ENCODE measurements around the gene SATB1. TPM values are rescaled to one million over a fixed set of nuclear protein-coding genes. Genes with fewer than 3 reads are reported as not detected.

The SATB1 gene
- total RNA-seq, 1 experiment from 2014 or later: 15.6 TPM

DNA sequence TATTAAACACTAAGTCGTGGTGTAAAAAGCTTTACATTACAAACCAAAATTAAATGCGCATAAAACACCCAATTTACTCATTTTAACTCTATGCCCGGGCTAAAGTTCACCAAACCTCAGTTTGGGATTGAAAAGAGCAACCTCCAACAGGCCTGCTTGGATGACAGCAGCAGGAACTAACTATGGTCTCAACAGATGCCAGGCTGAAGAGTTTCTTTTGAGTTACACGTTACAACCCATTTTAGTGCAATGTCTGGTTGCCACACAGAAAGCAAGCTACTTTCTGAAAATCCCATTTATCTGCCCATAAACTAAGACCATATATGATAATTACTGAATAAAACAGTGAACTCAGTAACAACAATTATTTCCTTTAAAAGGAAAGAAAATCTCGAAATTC is 2.2 kb downstream of the SATB1 start:
- DNase-seq (no peak), ATAC-seq (no peak)
- Histone ChIP-seq H2AFZ (ENCODE audit: low read length) (peak overlapping the region; percentile 91), H3K27ac (ENCODE audit: low read length) (no peak overlapping the region), H4K20me1 (ENCODE audit: low read length) (no peaks in the 10 kb centered on the region), H3K4me3 (ENCODE audit: low read length) (peak overlapping the region; percentile 85), H3K9me3 (ENCODE audit: low read length) (no peaks in the 10 kb centered on the region), H3K79me2 (ENCODE audit: low read length) (no peaks in the 10 kb centered on the region; the same call in 1 of the 2 replicates), H3K27me3 (ENCODE audit: low read length) (no peaks in the 10 kb centered on the region), H3K36me3 (ENCODE audit: low read depth, low read length) (no peaks in the 10 kb centered on the region), H3K4me2 (ENCODE audit: low read length) (peak overlapping the region; percentile 98), H3K9ac (ENCODE audit: low read length) (no peak overlapping the region), H3K4me1 (ENCODE audit: insufficient read depth, low read length) (peaks cover 23% of the 10 kb centered on the region), H3F3A (ENCODE audit: low read length, unreplicated experiment) (no peaks in the 10 kb centered on the region), H3K9me2 (replicated peaks; ENCODE audit: low read length) (no peaks in the 10 kb centered on the region)
- intact Hi-C loops (cut with micrococcal nuclease): loop anchor here (1.0 to 5.0 kb wide), 3 partner anchors 23 to 335 kb away; no protein-coding TSS in a partner anchor
- TF ChIP-seq, protein P1, sequence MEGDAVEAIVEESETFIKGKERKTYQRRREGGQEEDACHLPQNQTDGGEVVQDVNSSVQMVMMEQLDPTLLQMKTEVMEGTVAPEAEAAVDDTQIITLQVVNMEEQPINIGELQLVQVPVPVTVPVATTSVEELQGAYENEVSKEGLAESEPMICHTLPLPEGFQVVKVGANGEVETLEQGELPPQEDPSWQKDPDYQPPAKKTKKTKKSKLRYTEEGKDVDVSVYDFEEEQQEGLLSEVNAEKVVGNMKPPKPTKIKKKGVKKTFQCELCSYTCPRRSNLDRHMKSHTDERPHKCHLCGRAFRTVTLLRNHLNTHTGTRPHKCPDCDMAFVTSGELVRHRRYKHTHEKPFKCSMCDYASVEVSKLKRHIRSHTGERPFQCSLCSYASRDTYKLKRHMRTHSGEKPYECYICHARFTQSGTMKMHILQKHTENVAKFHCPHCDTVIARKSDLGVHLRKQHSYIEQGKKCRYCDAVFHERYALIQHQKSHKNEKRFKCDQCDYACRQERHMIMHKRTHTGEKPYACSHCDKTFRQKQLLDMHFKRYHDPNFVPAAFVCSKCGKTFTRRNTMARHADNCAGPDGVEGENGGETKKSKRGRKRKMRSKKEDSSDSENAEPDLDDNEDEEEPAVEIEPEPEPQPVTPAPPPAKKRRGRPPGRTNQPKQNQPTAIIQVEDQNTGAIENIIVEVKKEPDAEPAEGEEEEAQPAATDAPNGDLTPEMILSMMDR (conservative IDR thresholded peaks at IDR 0.05; ENCODE audit: low read depth, low read length): no peak
- no peak for TF ChIP-seq EZH2phosphoT487 (IDR thresholded peaks at IDR 0.05; ENCODE audit: borderline replicate concordance, low read length)
- TF ChIP-seq EZH2 (IDR thresholded peaks at IDR 0.05; ENCODE audit: low read length, unreplicated experiment): no peak
- no TSS peak for BruUV-seq (replicated peaks)
- POLR2A ChIA-PET (ENCODE audit: unreplicated experiment): interaction anchor here (0.6 kb wide), 1 partner anchor 1427 kb away, joined by 3 read pairs; no protein-coding TSS in a partner anchor
- CTCF ChIA-PET: no interaction called here

DNA sequence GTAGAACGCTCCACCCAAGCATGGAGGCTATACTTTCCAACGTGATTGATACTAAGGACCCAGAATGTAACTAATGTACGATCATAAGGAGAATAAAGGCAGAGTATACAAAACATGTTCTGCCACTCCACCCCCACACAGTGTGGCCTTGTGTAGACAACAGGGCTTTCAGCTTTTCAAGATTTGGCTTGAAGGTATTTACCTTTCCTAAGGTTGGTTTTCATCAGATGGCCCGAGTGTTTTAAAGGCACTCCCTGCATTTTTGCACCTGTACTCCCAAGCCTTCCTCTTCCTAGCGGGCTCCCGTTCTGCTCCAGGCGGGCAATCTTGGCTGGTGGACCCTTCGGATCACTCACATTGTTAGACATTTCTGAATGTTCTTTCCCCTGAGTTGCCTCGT is 4.6 kb downstream of the SATB1 start:
- Histone ChIP-seq H2AFZ (ENCODE audit: low read length) (no peak overlapping the region), H3K36me3 (ENCODE audit: low read depth, low read length) (no peaks in the 10 kb centered on the region), H3K9ac (ENCODE audit: low read length) (no peak overlapping the region), H3K9me3 (ENCODE audit: low read length) (no peaks in the 10 kb centered on the region), H3K4me2 (ENCODE audit: low read length) (no peak overlapping the region), H4K20me1 (ENCODE audit: low read length) (no peaks in the 10 kb centered on the region), H3K79me2 (ENCODE audit: low read length) (no peaks in the 10 kb centered on the region; the same call in 1 of the 2 replicates), H3K4me1 (ENCODE audit: insufficient read depth, low read length) (peaks cover 19% of the 10 kb centered on the region), H3K27me3 (ENCODE audit: low read length) (no peaks in the 10 kb centered on the region), H3K9me2 (replicated peaks; ENCODE audit: low read length) (no peaks in the 10 kb centered on the region), H3K4me3 (ENCODE audit: low read length) (no peak overlapping the region), H3F3A (ENCODE audit: low read length, unreplicated experiment) (no peaks in the 10 kb centered on the region), H3K27ac (ENCODE audit: low read length) (no peak overlapping the region)
- intact Hi-C loops (cut with micrococcal nuclease): loop anchor here (5.0 kb wide), 1 partner anchor 183 kb away; no protein-coding TSS in a partner anchor
- no peak for DNase-seq
- no peak for ATAC-seq
- no peak for TF ChIP-seq EZH2phosphoT487 (IDR thresholded peaks at IDR 0.05; ENCODE audit: borderline replicate concordance, low read length)
- no peak for TF ChIP-seq EZH2 (IDR thresholded peaks at IDR 0.05; ENCODE audit: low read length, unreplicated experiment)
- TF ChIP-seq, protein P1 (conservative IDR thresholded peaks at IDR 0.05; ENCODE audit: low read depth, low read length): no peak
- ChIA-PET CTCF (no interaction called here), POLR2A (ENCODE audit: unreplicated experiment) (no interaction called here)
- BruUV-seq (replicated peaks): no TSS peak

- Histone ChIP-seq H3K4me1 (ENCODE audit: insufficient read depth, low read length) (peaks cover 19% of the 10 kb centered on the region), H3F3A (ENCODE audit: low read length, unreplicated experiment) (no peaks in the 10 kb centered on the region), H3K9me2 (replicated peaks; ENCODE audit: low read length) (no peaks in the 10 kb centered on the region), H3K4me3 (ENCODE audit: low read length) (0 out of 2 replicates have a peak overlapping the region, but pooled peaks have one; percentile 3), H4K20me1 (ENCODE audit: low read length) (no peaks in the 10 kb centered on the region), H2AFZ (ENCODE audit: low read length) (peak overlapping the region; percentile 47), H3K27ac (ENCODE audit: low read length) (no peak overlapping the region), H3K27me3 (ENCODE audit: low read length) (no peaks in the 10 kb centered on the region), H3K36me3 (ENCODE audit: low read depth, low read length) (no peaks in the 10 kb centered on the region), H3K9ac (ENCODE audit: low read length) (no peak overlapping the region), H3K79me2 (ENCODE audit: low read length) (no peaks in the 10 kb centered on the region; the same call in 1 of the 2 replicates), H3K4me2 (ENCODE audit: low read length) (peak overlapping the region; percentile 53), H3K9me3 (ENCODE audit: low read length) (no peaks in the 10 kb centered on the region)
- DNase-seq (peak; percentile 40), ATAC-seq (peak; percentile 75)
- no peak for TF ChIP-seq EZH2phosphoT487 (IDR thresholded peaks at IDR 0.05; ENCODE audit: borderline replicate concordance, low read length)
- TF ChIP-seq, protein P1 (conservative IDR thresholded peaks at IDR 0.05; ENCODE audit: low read depth, low read length): no peak
- no peak for TF ChIP-seq EZH2 (IDR thresholded peaks at IDR 0.05; ENCODE audit: low read length, unreplicated experiment)
- POLR2A ChIA-PET (ENCODE audit: unreplicated experiment): no interaction called here
- BruUV-seq (replicated peaks): no TSS peak
- intact Hi-C loops (cut with micrococcal nuclease): no loop called here
- CTCF ChIA-PET: no interaction called here
These were observed 5.9 kb downstream of the SATB1 start for GRCh38 chr3:18419232-18419631.
